Measurements from ENCODE around the gene TBX2. TPM values are rescaled to one million over a fixed set of nuclear protein-coding genes. Genes with fewer than 3 reads are reported as not detected.
A peak's percentile ranks its signal among the peaks of the same experiment; 100 is the strongest.

Gene TBX2
- total and polyA plus RNA-seq, 2 of the 13 experiments (the other 11 are each of a cell fraction or from before 2014, with no cell fraction given): 2.8 to 15.3 TPM

GRCh38 chr17:61454381-61455323 is 55.0 kb downstream of the TBX2 start (continued):
- TF ChIP-seq BCLAF1 (IDR thresholded peaks at IDR 0.05) (no peak), FOXA3 (CRISPR knock-in tag; IDR thresholded peaks at IDR 0.05) (peak; percentile 97), RAD21 (CRISPR knock-in tag; IDR thresholded peaks at IDR 0.05) (peak; percentile 31; the same call in 1 of the 2 replicates), SP1 (IDR thresholded peaks at IDR 0.05) (no peak), SP1 (CRISPR knock-in tag; IDR thresholded peaks at IDR 0.05) (peak; percentile 14; the same call in 1 of the 2 replicates), ZNF484 (CRISPR knock-in tag; IDR thresholded peaks at IDR 0.05; ENCODE audit: borderline replicate concordance, low read depth) (no peak), RBAK (CRISPR knock-in tag; IDR thresholded peaks at IDR 0.05) (0 out of 2 replicates have a peak, but pooled peaks have one; percentile 21), JUND (CRISPR knock-in tag; IDR thresholded peaks at IDR 0.05) (0 out of 2 replicates have a peak, but pooled peaks have one; percentile 8), THYN1 (CRISPR knock-in tag; IDR thresholded peaks at IDR 0.05; ENCODE audit: borderline replicate concordance, low read depth) (no peak), ZFP36L1 (CRISPR knock-in tag; IDR thresholded peaks at IDR 0.05) (no peak), ZNF569 (CRISPR knock-in tag; IDR thresholded peaks at IDR 0.05; ENCODE audit: borderline replicate concordance) (no peak), ZNF703 (CRISPR knock-in tag; IDR thresholded peaks at IDR 0.05; ENCODE audit: borderline replicate concordance) (peak; percentile 87; the same call in 1 of the 2 replicates), ZNF577 (CRISPR knock-in tag; IDR thresholded peaks at IDR 0.05; ENCODE audit: borderline replicate concordance, low read depth) (no peak), TEF (CRISPR knock-in tag; IDR thresholded peaks at IDR 0.05) (0 out of 2 replicates have a peak, but pooled peaks have one; percentile 22), DPF2 (CRISPR knock-in tag; IDR thresholded peaks at IDR 0.05; ENCODE audit: borderline replicate concordance, low read depth) (no peak), MYC (CRISPR knock-in tag; IDR thresholded peaks at IDR 0.05; ENCODE audit: borderline replicate concordance) (peak; percentile 82)
- TF ChIP-seq, protein P1, sequence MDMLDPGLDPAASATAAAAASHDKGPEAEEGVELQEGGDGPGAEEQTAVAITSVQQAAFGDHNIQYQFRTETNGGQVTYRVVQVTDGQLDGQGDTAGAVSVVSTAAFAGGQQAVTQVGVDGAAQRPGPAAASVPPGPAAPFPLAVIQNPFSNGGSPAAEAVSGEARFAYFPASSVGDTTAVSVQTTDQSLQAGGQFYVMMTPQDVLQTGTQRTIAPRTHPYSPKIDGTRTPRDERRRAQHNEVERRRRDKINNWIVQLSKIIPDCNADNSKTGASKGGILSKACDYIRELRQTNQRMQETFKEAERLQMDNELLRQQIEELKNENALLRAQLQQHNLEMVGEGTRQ (IDR thresholded peaks at IDR 0.05; ENCODE audit: low read depth, low read length): no peak
- TF ChIP-seq, protein P1 (CRISPR knock-in tag; IDR thresholded peaks at IDR 0.05; ENCODE audit: borderline replicate concordance): no peak
- TF ChIP-seq, protein P2, sequence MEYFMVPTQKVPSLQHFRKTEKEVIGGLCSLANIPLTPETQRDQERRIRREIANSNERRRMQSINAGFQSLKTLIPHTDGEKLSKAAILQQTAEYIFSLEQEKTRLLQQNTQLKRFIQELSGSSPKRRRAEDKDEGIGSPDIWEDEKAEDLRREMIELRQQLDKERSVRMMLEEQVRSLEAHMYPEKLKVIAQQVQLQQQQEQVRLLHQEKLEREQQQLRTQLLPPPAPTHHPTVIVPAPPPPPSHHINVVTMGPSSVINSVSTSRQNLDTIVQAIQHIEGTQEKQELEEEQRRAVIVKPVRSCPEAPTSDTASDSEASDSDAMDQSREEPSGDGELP (IDR thresholded peaks at IDR 0.05; ENCODE audit: borderline replicate concordance, low read depth): no peak
- TF ChIP-seq, protein P3, sequence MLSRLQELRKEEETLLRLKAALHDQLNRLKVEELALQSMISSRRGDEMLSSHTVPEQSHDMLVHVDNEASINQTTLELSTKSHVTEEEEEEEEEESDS (CRISPR knock-in tag; IDR thresholded peaks at IDR 0.05; ENCODE audit: borderline replicate concordance): no peak
- TF ChIP-seq, protein P4, sequence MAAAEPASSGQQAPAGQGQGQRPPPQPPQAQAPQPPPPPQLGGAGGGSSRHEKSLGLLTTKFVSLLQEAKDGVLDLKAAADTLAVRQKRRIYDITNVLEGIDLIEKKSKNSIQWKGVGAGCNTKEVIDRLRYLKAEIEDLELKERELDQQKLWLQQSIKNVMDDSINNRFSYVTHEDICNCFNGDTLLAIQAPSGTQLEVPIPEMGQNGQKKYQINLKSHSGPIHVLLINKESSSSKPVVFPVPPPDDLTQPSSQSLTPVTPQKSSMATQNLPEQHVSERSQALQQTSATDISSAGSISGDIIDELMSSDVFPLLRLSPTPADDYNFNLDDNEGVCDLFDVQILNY (CRISPR knock-in tag; conservative IDR thresholded peaks at IDR 0.05): no peak
